ENCODE results near the gene ENO2. TPM values are rescaled to one million over a fixed set of nuclear protein-coding genes. Genes with fewer than 3 reads are reported as not detected.

Gene ENO2
- total RNA-seq, 1 donor = 13.4 TPM

DNA sequence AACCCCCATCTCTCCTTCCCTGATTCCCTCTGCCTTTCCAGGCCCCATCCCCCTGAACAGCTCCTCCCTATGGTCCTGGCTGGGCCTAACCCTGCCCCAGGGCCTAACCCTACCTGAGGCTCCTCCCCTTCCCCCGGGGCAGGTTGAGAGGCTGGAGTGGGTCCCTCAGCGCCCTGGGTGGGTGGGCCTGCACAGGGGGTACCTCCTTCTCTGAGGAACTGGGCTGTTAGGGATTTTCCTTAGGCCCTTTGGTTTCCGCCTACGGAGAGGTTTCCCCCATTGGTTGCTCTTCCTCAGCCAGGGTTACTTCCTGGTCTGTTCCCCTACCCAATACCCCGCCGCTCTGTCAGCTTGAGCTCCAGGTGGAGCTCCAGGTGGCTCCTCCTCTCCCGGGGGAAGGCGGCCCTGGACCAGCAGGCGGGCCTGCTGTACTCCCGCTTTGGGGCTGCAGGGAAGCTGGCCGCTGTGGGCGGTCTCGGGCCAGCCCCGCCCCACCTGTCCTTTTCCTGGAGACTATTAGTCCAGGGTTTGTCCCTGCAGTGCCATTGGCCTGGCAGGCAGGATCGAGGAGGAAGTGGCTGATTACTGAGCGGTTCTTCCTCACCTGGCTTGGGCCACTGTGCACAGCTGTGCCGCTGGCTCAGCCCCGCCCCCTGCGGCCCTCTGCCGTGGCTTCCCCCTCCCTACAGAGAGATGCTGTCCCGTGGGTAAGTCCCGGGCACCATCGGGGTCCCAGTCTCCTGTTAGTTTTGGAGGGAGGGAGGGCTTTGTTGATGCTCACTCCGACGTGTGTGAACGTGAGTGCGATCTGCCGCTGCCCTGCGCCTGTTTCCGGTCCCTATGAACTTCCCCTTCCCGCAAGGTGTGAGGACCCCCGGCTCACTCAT is 31.9 kb downstream of the ENO2 start:
- Histone ChIP-seq H3K4me2 (ENCODE audit: insufficient read depth, low read length) (no peak overlapping the region), H3K9me3 (ENCODE audit: low read depth, low read length) (no peaks in the 10 kb centered on the region), H4K20me1 (ENCODE audit: insufficient read depth, low read length) (no peaks in the 10 kb centered on the region), H3K27me3 (ENCODE audit: insufficient read depth, low read length) (no peaks in the 10 kb centered on the region), H3K4me3 (ENCODE audit: insufficient read depth, low read length) (no peak overlapping the region), H2AFZ (ENCODE audit: low read length) (no peak overlapping the region), H3K36me3 (ENCODE audit: insufficient read depth, low read length) (peaks cover 18% of the 10 kb centered on the region), H3K27ac (ENCODE audit: low read depth, low read length) (no peak overlapping the region), H3K79me2 (ENCODE audit: insufficient read depth, low read length) (no peaks in the 10 kb centered on the region), H3K4me1 (ENCODE audit: insufficient read depth, low read length) (peaks cover 20% of the 10 kb centered on the region)
- TF ChIP-seq, protein P1, sequence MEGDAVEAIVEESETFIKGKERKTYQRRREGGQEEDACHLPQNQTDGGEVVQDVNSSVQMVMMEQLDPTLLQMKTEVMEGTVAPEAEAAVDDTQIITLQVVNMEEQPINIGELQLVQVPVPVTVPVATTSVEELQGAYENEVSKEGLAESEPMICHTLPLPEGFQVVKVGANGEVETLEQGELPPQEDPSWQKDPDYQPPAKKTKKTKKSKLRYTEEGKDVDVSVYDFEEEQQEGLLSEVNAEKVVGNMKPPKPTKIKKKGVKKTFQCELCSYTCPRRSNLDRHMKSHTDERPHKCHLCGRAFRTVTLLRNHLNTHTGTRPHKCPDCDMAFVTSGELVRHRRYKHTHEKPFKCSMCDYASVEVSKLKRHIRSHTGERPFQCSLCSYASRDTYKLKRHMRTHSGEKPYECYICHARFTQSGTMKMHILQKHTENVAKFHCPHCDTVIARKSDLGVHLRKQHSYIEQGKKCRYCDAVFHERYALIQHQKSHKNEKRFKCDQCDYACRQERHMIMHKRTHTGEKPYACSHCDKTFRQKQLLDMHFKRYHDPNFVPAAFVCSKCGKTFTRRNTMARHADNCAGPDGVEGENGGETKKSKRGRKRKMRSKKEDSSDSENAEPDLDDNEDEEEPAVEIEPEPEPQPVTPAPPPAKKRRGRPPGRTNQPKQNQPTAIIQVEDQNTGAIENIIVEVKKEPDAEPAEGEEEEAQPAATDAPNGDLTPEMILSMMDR (IDR thresholded peaks at IDR 0.05; ENCODE audit: extremely low read depth, low read depth, low read length) = no peak
- DNase-seq (ENCODE audit: insufficient read length, low spot score, missing footprints) = no peak

DNA sequence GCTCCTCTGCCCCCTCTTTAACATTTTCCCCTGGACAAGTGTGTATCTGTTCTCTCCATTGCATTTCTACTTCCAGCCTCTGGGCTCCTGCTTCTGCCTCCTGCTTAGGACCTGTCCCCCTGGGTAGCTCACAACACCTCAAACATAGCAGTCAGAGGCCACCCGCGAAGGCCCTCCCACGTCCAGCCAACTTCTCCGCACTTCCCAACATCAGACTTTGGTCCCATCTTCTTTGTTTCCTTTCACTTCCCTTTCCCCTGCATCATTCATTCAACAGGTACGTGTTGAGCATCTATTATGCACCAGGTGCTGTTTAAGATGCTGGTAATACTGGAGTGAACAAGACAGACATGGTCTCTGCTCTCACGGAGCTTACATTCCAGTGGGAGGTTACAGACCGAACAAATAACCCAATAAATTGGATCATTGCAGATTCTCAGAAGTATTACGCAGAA is 32.6 kb downstream of the ENO2 start:
- peaks cover 20% of the 10 kb centered on the region for H3K4me1 ChIP-seq (ENCODE audit: insufficient read depth, low read length)
- no peaks in the 10 kb centered on the region for H3K27me3 ChIP-seq (ENCODE audit: insufficient read depth, low read length)
- TF ChIP-seq, protein P1 (IDR thresholded peaks at IDR 0.05; ENCODE audit: extremely low read depth, low read depth, low read length) = no peak
- no peak overlapping the region for H3K4me3 ChIP-seq (ENCODE audit: insufficient read depth, low read length)
- no peak overlapping the region for H3K4me2 ChIP-seq (ENCODE audit: insufficient read depth, low read length)
- no peaks in the 10 kb centered on the region for H4K20me1 ChIP-seq (ENCODE audit: insufficient read depth, low read length)
- H3K9me3 ChIP-seq (ENCODE audit: low read depth, low read length) = no peaks in the 10 kb centered on the region
- H2AFZ ChIP-seq (ENCODE audit: low read length) = no peak overlapping the region
- no peak for DNase-seq (ENCODE audit: insufficient read length, low spot score, missing footprints)
- H3K27ac ChIP-seq (ENCODE audit: low read depth, low read length) = no peak overlapping the region
- peaks cover 12% of the 10 kb centered on the region for H3K36me3 ChIP-seq (ENCODE audit: insufficient read depth, low read length)
- H3K79me2 ChIP-seq (ENCODE audit: insufficient read depth, low read length) = no peaks in the 10 kb centered on the region

DNA sequence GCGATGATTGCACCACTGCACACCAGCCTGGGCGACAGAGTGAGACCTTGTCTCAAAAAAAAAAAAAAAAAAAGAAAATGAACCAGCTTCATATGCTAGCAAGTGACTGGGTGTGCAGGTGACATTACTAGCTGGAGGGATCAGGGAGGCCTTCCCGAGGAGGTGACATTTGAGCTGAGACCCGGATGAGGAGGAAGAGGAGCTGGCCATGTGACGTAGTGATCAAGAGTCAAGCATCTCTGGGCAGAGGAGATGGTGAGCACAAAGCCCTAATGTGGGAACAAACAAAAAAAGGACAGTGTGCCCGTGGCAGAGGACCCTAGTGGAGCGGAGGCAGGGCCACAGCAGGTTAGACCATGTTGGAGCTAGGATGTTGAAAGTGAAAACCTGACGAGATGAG is 33.2 kb downstream of the ENO2 start:
- no peak overlapping the region for H3K4me3 ChIP-seq (ENCODE audit: insufficient read depth, low read length)
- H3K4me1 ChIP-seq (ENCODE audit: insufficient read depth, low read length) = peaks cover 16% of the 10 kb centered on the region
- no peak overlapping the region for H3K27ac ChIP-seq (ENCODE audit: low read depth, low read length)
- no peak for DNase-seq (ENCODE audit: insufficient read length, low spot score, missing footprints)
- no peaks in the 10 kb centered on the region for H3K27me3 ChIP-seq (ENCODE audit: insufficient read depth, low read length)
- no peak overlapping the region for H3K4me2 ChIP-seq (ENCODE audit: insufficient read depth, low read length)
- no peak overlapping the region for H2AFZ ChIP-seq (ENCODE audit: low read length)
- TF ChIP-seq, protein P1 (IDR thresholded peaks at IDR 0.05; ENCODE audit: extremely low read depth, low read depth, low read length) = no peak
- H3K9me3 ChIP-seq (ENCODE audit: low read depth, low read length) = no peaks in the 10 kb centered on the region
- H3K36me3 ChIP-seq (ENCODE audit: insufficient read depth, low read length) = peaks cover 12% of the 10 kb centered on the region
- H4K20me1 ChIP-seq (ENCODE audit: insufficient read depth, low read length) = no peaks in the 10 kb centered on the region
- H3K79me2 ChIP-seq (ENCODE audit: insufficient read depth, low read length) = no peaks in the 10 kb centered on the region

DNA sequence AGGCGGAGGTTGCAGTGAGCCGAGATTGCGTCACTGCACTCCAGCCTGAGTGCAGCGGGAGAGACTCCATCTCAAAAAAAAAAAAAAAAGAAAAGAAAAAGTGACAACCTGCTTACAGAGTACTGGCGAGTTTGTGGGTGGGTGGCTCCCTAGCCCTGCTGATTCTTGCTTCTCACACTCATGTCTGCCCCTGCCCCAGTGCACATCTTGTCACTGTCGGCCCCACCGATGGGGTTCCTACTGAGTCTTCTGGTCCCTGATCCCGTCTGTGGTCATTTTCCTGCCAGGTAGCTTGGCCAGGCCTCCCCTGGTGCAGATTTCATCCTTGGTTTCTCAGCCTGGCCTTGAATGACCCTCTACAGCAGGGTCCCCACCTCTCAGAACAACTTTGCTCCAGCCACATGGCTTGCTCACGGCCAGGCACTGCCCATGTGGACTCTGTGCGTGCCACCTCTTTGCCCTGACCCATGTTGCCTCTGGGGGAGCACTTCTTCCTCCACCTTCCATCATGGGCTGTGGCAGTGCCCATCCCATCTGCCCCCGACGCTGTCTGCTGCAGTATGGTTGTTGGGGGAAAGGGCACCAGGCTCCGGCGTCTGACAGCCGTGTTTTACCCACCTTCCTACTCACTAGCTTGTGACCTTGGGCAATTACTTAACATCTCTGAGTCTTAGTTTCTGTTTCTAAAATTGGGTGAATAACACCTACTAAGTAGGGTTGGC is 34.7 kb downstream of the ENO2 start:
- Histone ChIP-seq H3K36me3 (ENCODE audit: insufficient read depth, low read length) (peaks cover 12% of the 10 kb centered on the region), H3K27me3 (ENCODE audit: insufficient read depth, low read length) (no peaks in the 10 kb centered on the region), H3K4me1 (ENCODE audit: insufficient read depth, low read length) (peaks cover 15% of the 10 kb centered on the region), H3K9me3 (ENCODE audit: low read depth, low read length) (no peaks in the 10 kb centered on the region), H3K4me2 (ENCODE audit: insufficient read depth, low read length) (no peak overlapping the region), H2AFZ (ENCODE audit: low read length) (no peak overlapping the region), H3K79me2 (ENCODE audit: insufficient read depth, low read length) (no peaks in the 10 kb centered on the region), H3K4me3 (ENCODE audit: insufficient read depth, low read length) (no peak overlapping the region), H4K20me1 (ENCODE audit: insufficient read depth, low read length) (no peaks in the 10 kb centered on the region), H3K27ac (ENCODE audit: low read depth, low read length) (no peak overlapping the region)
- peak; percentile 86 for DNase-seq (ENCODE audit: insufficient read length, low spot score, missing footprints)
- TF ChIP-seq, protein P1 (IDR thresholded peaks at IDR 0.05; ENCODE audit: extremely low read depth, low read depth, low read length) = peak; percentile 22
